ENCODE data around the gene COL27A1.

GRCh38 chr9:114276908-114277821, 121.8 kb downstream of the COL27A1 start:
- TF ChIP-seq CTCF (IDR thresholded peaks at IDR 0.05; ENCODE audit: insufficient read depth, low read length): no peak
- TF ChIP-seq REST (IDR thresholded peaks at IDR 0.05; ENCODE audit: insufficient replicate concordance, low read depth): no peak
- TF ChIP-seq SPI1 (IDR thresholded peaks at IDR 0.05; ENCODE audit: borderline replicate concordance, low read depth): no peak
- no peak for TF ChIP-seq POLR2AphosphoS5 (IDR thresholded peaks at IDR 0.05; ENCODE audit: low read depth)
